Stimulated activated effector memory CD8-positive, alpha-beta T cell treated with anti-CD3 and anti-CD28 coated beads, Interleukin-12 subunit alpha, Interleukin-12 subunit beta, amount 100 ng/mL, for 72 hours (primary cell): ENCODE measurements around the gene CD84.
"Not testable (repeated sequence)": the region's sequence is repeated elsewhere in the genome, so short reads cannot be mapped to it uniquely, and the experiment has no call there.

Experiments
- ATAC-seq: fragments of 150-1000 bp; cut with Tn5 transposase; 2 replicates; pipeline ENCODE4 v1.10.0; 2021
- DNase-seq, 2 donors: peaks; one replicate each; pipeline ENCODE4 v3.0.0; 2021 to 2022; ENCODE audit warnings: low spot score in 2 of 2
- H3K27ac Mint-ChIP-seq: one replicate; pipeline ENCODE4 v1.8.0; 2022; ENCODE audit warnings: mild to moderate bottlenecking, mixed read lengths
- H3K36me3 Mint-ChIP-seq: one replicate; pipeline ENCODE4 v1.8.0; 2022; ENCODE audit warnings: mild to moderate bottlenecking, mixed read lengths
- H3K4me1 Mint-ChIP-seq: one replicate; pipeline ENCODE4 v1.8.0; 2022; ENCODE audit warnings: mixed read lengths
- H3K4me3 Mint-ChIP-seq: one replicate; pipeline ENCODE4 v1.8.0; 2022; ENCODE audit warnings: mild to moderate bottlenecking, mixed read lengths
- H3K9me3 Mint-ChIP-seq: one replicate; pipeline ENCODE4 v1.8.0; 2022; ENCODE audit warnings: mixed read lengths

Gene CD84

DNA sequence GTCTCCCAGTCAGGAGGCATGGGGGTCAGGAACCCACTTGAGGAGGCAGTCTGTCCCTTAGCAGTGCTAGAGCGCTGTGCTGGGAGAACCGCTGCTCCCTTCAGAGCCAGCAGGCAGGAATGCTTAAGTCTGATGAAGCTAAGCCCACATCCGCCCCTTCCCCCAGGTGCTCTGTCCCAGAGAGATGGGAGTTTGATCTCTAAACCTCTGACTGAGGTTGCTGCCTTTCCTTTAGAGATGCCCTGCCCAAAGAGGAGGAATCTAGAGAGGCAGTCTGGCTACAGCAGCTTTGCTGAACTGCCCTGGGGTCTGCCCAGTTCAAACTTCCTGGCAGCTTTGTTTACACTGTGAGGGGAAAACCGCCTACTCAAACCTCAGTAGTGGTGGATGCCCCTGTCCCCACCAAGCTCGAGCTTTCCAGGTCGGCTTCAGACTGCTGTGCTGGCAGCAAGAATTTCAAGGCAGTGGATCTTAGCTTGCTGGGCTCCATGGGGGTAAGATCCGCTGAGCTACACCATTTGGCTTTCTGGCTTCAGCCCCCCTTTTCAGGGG is 49.8 kb downstream of the CD84 start:
- not testable (repeated sequence) for ATAC-seq, DNase-seq, H3K36me3 Mint-ChIP-seq, H3K4me3 Mint-ChIP-seq
- Mint-ChIP-seq H3K27ac (peak overlapping the region; percentile 57), H3K4me1 (peaks cover 51% of the 10 kb centered on the region), H3K9me3 (peaks cover 12% of the 10 kb centered on the region)

DNA sequence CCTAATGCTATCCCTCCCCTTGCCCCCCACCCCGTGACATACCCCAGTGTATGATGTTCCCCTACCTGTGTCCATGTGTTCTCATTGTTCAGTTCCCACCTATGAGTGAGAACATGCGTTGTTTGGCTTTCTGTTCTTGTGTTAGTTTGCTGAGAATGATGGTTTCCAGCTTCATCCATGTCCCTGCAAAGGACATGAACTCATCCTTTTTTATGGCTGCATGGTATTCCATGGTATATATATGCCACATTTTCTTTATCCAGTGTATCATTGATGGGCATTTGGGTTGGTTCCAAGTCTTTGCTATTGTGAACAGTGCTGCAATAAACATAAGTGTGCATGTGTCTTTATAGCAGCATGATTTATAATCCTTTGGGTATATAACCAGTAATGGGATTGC is 55.5 kb downstream of the CD84 start:
- H3K9me3 Mint-ChIP-seq, result peaks cover 12% of the 10 kb centered on the region
- H3K27ac Mint-ChIP-seq, result peak overlapping the region; percentile 46
- ATAC-seq, H3K36me3 Mint-ChIP-seq, DNase-seq: not testable (repeated sequence)
- H3K4me3 Mint-ChIP-seq, result peak overlapping the region; percentile 76
- H3K4me1 Mint-ChIP-seq, result peaks cover 79% of the 10 kb centered on the region

DNA sequence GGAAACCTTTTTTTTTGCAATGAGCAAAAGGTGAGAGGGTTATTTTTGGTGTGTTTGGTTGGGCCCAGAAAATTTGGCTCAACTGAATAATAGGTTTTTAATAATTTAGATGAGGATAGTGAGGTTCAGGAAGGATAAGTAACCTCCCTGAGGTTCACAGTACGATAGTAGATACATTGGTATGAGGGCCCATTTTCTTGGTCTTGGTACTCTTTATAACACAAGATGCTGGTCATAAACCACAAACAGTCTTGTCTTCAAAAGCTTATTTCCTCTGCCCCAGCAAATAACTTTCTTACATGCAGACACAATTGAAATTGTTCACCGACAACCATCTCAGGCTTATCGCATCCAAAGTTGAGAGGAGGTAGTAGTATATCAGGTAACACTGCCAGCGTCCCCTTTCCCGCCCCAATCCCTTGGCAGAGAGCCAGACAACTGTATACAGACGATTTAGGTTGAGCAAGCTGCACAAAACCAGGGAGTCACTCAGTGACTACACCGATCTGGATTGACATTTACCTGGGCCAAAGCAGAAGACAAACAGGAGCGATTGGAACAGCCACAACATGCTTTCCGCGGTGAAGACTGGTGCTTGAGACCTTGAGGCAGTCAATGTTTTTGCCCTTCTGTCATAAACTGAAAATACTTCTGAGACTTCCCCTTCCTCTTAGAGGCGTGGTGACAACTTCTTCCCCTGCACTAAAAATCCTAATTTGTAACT is 56.5 kb downstream of the CD84 start, which contains the start of gene SLAMF6:
Gene SLAMF6, minus strand, starts transcription at position 634 of the 724 bp plus-strand sequence. Its CDS starts 63 bp downstream, at position 571.
- Mint-ChIP-seq H3K36me3 (peaks cover 12% of the 10 kb centered on the region), H3K27ac (peak within 1 kb of the TSS; percentile 81), H3K9me3 (peaks cover 11% of the 10 kb centered on the region), H3K4me1 (peaks cover 78% of the 10 kb centered on the region), H3K4me3 (peak within 1 kb of the TSS; percentile 76)
- DNase-seq (peak; percentile 34 to 79), ATAC-seq (peak; percentile 68)

DNA sequence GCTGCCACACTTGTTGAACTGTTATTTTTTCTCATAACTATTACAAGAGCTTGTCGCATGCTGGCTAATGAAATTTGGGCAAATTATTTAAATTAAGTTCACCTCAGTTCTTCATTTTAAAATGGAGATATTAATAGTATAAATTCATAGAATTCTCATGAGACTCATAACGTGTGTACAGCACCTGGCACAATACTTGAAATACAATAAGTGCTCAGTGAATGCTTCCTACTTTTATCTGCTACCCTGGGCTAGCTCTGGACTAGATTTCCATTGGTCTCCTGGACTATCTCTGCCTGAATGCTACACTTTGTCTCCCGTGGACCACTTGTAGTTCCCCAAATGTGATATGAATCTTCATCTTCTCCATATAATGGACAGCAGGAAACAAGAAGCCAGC is 57.2 kb downstream of the CD84 start:
- peak overlapping the region; percentile 76 for H3K4me3 Mint-ChIP-seq
- H3K27ac Mint-ChIP-seq, result peak overlapping the region; percentile 81
- H3K36me3 Mint-ChIP-seq, result peaks cover 12% of the 10 kb centered on the region
- H3K4me1 Mint-ChIP-seq, result peaks cover 77% of the 10 kb centered on the region
- DNase-seq (no peak), ATAC-seq (no peak)
- peaks cover 11% of the 10 kb centered on the region for H3K9me3 Mint-ChIP-seq

DNA sequence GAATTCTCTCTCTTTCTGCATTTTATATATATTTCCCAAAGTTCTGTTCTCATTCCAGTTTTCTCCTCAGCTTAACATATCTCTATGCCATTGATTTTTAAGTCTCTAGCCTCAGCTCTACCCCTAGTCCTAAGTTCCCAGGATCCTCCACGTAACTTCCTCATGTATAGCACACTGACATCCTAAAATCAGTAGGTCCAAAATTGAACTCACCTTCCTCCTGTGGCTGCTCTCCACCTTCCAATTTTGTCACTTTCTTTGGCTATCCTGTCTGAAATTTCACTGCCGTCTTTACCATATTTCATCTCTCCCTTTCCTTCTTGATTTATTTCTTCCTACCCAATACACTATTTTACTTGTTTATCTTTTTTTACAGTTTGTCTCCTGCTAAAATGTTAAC is 57.7 kb downstream of the CD84 start:
- H3K36me3 Mint-ChIP-seq, result peaks cover 12% of the 10 kb centered on the region
- peak overlapping the region; percentile 81 for H3K27ac Mint-ChIP-seq
- peaks cover 7% of the 10 kb centered on the region for H3K9me3 Mint-ChIP-seq
- ATAC-seq (no peak), DNase-seq (no peak)
- peak overlapping the region; percentile 76 for H3K4me3 Mint-ChIP-seq
- peaks cover 77% of the 10 kb centered on the region for H3K4me1 Mint-ChIP-seq

DNA sequence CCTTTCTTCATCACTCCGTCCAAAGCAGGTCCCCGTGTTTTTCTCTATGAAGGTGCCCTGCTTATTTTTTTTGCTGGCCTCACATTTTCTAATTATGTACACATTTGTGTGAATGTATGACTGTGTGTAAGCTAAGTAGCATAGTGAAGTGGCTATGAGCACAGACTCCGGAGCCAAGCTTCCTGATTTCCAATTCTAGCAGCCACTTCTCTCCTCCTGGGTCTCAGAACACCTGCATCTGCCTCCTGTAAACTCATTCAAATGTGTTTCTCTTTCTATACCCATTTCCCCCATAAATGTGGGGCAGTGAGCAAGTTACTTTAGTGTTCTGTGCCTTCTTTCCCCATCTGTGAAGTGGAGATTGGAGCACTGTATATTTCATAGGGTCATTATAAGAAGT is 58.3 kb downstream of the CD84 start:
- peak; percentile 35 for ATAC-seq
- no peak for DNase-seq
- Mint-ChIP-seq H3K9me3 (peaks cover 7% of the 10 kb centered on the region), H3K4me1 (peaks cover 81% of the 10 kb centered on the region), H3K27ac (peak overlapping the region; percentile 81), H3K4me3 (peak overlapping the region; percentile 76), H3K36me3 (peaks cover 12% of the 10 kb centered on the region)

DNA sequence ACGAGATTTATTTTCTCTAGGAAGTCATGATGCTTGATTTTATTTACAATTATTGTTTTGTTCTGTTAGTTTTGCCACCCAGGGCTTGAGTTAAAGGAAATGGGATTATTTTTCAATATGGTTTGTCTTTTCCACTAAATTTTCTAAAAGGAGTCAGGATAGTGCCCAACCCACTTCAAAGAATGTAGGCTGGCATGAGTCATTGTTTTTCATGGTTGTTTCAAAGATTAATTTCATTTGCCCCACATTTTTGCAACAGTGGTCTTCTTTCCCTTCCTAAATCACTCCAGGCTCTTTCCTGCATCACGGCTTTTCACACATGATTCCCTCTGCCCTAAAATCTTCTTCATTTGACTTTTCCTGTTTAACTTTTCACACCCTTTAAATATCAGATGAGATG is 58.7 kb downstream of the CD84 start:
- peaks cover 7% of the 10 kb centered on the region for H3K9me3 Mint-ChIP-seq
- peaks cover 12% of the 10 kb centered on the region for H3K36me3 Mint-ChIP-seq
- ATAC-seq, result no peak
- peaks cover 86% of the 10 kb centered on the region for H3K4me1 Mint-ChIP-seq
- no peak for DNase-seq
- peak overlapping the region; percentile 81 for H3K27ac Mint-ChIP-seq
- H3K4me3 Mint-ChIP-seq, result peak overlapping the region; percentile 76

DNA sequence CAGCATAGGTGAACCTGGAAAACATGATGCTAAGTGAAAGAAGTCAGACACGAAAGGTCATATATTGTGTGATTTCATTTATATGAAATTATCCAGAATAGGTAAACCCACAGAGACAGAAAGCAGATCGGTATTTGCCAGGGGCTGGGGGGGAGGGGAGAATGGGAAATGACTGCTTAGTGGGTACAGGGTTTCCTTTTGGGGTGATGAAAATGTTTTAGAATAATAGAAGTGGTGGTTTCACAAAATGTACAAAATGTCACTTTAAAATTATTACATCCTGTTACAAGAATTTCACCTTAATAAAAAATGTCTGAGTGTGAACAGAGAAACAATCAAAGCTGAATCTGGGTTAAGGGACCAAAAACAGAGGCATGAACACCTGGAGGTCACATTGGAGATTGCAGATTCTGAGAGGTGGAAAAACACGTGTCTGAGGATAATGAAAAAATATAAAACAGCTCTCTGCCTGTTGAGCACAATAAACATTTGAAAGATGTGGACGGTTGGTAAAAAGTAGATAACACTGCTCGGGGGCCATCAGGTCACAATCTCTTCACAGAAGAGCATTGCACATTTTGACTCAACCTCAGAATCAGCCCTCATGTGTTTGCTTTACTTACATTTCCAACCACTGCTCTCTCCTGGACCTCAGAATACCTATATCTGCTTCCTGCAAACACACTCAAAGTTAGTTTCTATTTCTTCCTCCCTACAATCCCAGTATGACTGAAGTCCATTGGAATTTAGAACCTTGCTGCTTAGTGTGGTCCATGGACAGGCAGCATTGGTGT is 59.5 kb downstream of the CD84 start:
- Mint-ChIP-seq H3K4me3 (peak overlapping the region; percentile 76), H3K9me3 (peaks cover 3% of the 10 kb centered on the region), H3K27ac (peak overlapping the region; percentile 81), H3K36me3 (peaks cover 12% of the 10 kb centered on the region), H3K4me1 (peaks cover 87% of the 10 kb centered on the region)
- DNase-seq (peak in 1 of 2 donors; percentile 60), ATAC-seq (peak; percentile 88)

DNA sequence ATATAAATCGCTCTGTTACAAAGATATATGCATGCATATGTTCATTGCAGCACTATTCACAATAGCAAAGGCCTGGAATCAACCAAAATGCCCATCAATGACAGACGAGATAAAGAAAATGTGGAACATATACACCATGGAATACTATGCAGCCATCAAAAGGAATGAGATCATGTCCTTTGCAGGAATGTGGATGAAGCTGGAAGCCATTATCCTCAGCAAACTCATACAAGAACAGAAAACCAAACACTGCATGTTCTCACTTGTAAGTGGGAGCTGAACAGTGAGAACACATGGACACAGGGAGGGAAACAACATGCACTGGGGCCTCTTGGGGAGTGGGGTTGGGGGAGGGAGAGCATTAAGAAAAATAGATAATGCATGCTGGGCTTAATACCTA is 61.8 kb downstream of the CD84 start:
- Mint-ChIP-seq H3K4me1 (peaks cover 97% of the 10 kb centered on the region), H3K36me3 (peaks cover 12% of the 10 kb centered on the region)
- not testable (repeated sequence) for H3K4me3 Mint-ChIP-seq, H3K27ac Mint-ChIP-seq, ATAC-seq, H3K9me3 Mint-ChIP-seq, DNase-seq

DNA sequence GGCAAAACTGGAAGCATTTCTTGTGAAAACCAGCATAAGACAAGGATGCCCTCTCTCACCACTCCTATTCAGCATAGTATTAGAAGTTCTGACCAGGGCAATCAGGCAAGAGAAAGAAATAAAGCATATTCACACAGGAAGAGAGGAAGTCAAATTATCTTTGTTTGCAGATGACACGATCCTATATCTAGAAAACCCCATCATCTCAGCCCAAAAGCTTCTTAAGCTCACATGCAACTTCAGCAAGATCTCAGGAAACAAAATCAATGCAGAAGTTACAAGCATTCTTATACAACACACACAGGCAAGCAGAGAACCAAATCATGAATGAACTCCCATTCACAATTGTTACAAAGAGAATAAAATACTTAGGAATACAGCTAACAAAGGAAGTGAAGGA is 63.4 kb downstream of the CD84 start:
- peak overlapping the region; percentile 60 for H3K4me3 Mint-ChIP-seq
- H3K4me1 Mint-ChIP-seq, result peaks cover 83% of the 10 kb centered on the region
- peaks cover 12% of the 10 kb centered on the region for H3K36me3 Mint-ChIP-seq
- not testable (repeated sequence) for DNase-seq, H3K9me3 Mint-ChIP-seq, ATAC-seq
- peak overlapping the region; percentile 89 for H3K27ac Mint-ChIP-seq

DNA sequence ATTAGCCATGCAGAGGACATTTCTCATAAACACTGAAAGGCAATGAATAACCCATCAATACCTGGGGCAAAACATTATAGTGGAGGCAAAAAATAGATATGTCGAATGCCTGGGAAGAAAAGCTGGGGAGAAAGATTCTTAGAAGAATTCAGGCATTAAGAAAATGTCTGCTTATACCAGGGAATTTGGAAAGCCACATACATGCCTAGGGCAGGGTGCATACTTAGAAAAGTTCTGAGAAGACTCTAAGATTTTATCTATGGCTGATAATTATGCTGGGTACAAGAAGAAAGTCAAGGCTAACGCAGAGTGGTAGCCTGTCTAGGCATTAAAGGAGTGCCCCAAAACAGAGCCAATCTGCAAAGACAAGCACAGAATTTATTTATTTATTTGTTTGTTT is 74.6 kb downstream of the CD84 start:
- peak overlapping the region; percentile 26 for H3K27ac Mint-ChIP-seq
- H3K4me3 Mint-ChIP-seq, result no peak overlapping the region
- ATAC-seq (no peak), DNase-seq (no peak)
- peaks cover 44% of the 10 kb centered on the region for H3K4me1 Mint-ChIP-seq
- peaks cover 22% of the 10 kb centered on the region for H3K9me3 Mint-ChIP-seq
- H3K36me3 Mint-ChIP-seq, result peaks cover 6% of the 10 kb centered on the region

DNA sequence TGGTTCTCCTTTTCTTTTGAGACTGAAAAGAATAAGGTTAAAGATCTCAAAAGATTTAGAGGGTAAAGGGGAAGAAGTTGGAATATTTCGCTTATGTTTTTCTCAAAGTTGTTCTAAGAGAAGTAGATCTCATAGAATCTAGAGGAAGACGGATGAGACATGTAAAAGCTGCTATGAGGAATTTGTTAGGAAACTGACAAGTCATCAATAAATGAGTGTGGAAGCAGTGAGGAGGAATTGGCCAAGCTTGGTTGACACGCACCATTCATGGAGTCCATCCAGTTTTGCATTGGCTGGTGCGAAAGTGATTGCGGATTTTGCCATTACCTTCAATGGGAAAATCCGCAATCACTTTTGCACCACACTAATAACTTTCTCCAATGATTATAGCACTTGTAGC is 76.2 kb downstream of the CD84 start:
- ATAC-seq (no peak), DNase-seq (no peak)
- Mint-ChIP-seq H3K27ac (peak overlapping the region; percentile 56), H3K36me3 (peaks cover 6% of the 10 kb centered on the region), H3K4me3 (no peak overlapping the region), H3K4me1 (peaks cover 49% of the 10 kb centered on the region), H3K9me3 (peaks cover 19% of the 10 kb centered on the region)

DNA sequence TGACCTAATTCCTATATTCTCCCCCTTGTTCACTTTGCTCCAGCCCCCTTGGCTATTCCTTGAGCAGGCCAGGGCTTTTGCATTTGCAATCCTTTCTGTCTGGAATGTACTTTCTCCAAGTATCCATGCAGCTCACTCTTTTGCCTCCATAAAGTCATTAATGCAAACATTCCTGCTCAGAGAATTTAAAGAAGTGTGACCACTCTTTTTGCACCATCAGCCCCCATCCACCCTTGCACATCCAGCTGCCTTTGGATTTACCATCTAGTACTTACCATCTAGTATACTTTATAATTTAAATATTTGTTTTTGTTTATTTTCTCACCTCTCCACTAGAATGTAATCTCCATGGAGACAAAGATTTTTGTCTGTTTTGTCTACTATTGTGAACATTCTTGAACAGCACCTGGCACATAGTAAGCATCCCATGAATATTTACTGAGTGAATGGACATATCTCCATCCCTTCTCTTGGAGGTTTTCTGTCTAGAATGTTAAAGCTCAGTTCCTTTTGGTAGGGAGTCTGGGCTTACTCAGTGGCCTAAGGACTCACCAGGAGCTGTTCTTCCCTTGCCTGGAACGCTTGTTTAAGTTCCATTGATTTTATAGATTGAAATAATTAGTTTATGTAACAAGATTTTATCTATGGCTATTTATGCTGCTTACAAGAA is 78.8 kb downstream of the CD84 start:
- Mint-ChIP-seq H3K27ac (no peak overlapping the region), H3K36me3 (peaks cover 14% of the 10 kb centered on the region), H3K4me1 (peaks cover 54% of the 10 kb centered on the region), H3K9me3 (peaks cover under 1% of the 10 kb centered on the region), H3K4me3 (no peak overlapping the region)
- DNase-seq, result no peak
- ATAC-seq, result no peak

DNA sequence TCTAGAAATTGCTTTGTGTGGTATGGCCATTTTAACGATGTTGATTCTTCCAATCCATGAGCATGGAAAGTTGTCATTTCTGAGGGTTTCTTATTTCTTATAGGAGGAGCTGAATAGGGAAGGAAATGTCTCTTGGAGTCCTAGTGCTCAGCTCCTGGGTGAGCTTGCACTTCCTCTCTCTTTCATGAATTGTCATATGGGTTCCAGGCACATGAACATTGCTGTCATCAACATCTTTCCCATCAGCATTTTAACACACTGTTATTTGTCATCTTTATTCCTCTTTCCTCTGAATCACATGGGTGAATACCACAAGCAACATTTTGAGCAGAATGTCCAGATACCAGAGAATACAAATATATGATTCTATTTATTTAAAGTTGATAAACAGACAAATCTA is 79.7 kb downstream of the CD84 start:
- Mint-ChIP-seq H3K4me3 (no peak overlapping the region), H3K4me1 (peaks cover 53% of the 10 kb centered on the region), H3K36me3 (peaks cover 23% of the 10 kb centered on the region), H3K27ac (peak overlapping the region; percentile 32), H3K9me3 (no peaks in the 10 kb centered on the region)
- ATAC-seq (no peak), DNase-seq (no peak)
